CD14-positive monocyte (primary cell): ENCODE measurements around the gene NPAS3. TPM values are rescaled to one million over a fixed set of nuclear protein-coding genes. Genes with fewer than 3 reads are reported as not detected.

Experiments
- DNase-seq, 3 donors: peaks; one replicate each; pipeline ENCODE4 v3.0.0-alpha.2; 2011 to 2022
- H2AFZ ChIP-seq: 2 replicates; pipeline ENCODE4 v1.6.0; 2012; ENCODE audit warnings: mild to moderate bottlenecking, low read depth, low read length, inconsistent platforms; ENCODE audit not compliant: insufficient read depth, poor library complexity, severe bottlenecking
- H3K27ac ChIP-seq, 2 donors: 1 replicate in 1 of 2; 2 replicates in 1 of 2; pipeline ENCODE4 v1.5.1; 2012 to 2013; ENCODE audit warnings: low read length in 2 of 2, control low read depth in 1 of 2, inconsistent platforms in 1 of 2, low read depth in 1 of 2, mild to moderate bottlenecking in 1 of 2
- H3K27me3 ChIP-seq, 2 donors: one replicate each; pipeline versions ENCODE4 v1.6.0 to v1.6.1; 2011 to 2013; ENCODE audit warnings: low read length in 2 of 2; ENCODE audit not compliant: control insufficient read depth in 2 of 2, insufficient read depth in 2 of 2
- H3K36me3 ChIP-seq, 2 donors: replicated peaks in 1 of 2; 1 replicate in 1 of 2; 2 replicates in 1 of 2; pipeline versions ENCODE4 v1.5.1 to v1.6.1; 2012 to 2013; ENCODE audit warnings: low read length in 2 of 2, control low read depth in 1 of 2, inconsistent platforms in 1 of 2, mild to moderate bottlenecking in 1 of 2; ENCODE audit not compliant: insufficient read depth in 2 of 2, control insufficient read depth in 1 of 2
- H3K4me1 ChIP-seq, 2 donors: 1 replicate in 1 of 2; 2 replicates in 1 of 2; pipeline versions ENCODE4 v1.5.1 to v1.6.1; 2012 to 2013; ENCODE audit warnings: low read length in 2 of 2, control low read depth in 1 of 2, inconsistent platforms in 1 of 2, mild to moderate bottlenecking in 1 of 2, moderate library complexity in 1 of 2; ENCODE audit not compliant: insufficient read depth in 2 of 2, control insufficient read depth in 1 of 2
- H3K4me2 ChIP-seq: replicated peaks from 2 replicates; pipeline ENCODE3; 2012; ENCODE audit warnings: low read length, moderate library complexity, mild to moderate bottlenecking; ENCODE audit not compliant: poor library complexity, severe bottlenecking; ENCODE audit errors: extremely low read depth
- H3K4me3 ChIP-seq, 3 experiments: fragments of 200-600 bp in 1 of 3; sonication (generic) in 1 of 3; replicated peaks in 1 of 3; 1 replicate in 2 of 3; 2 replicates in 1 of 3; pipeline ENCODE4 v1.5.1; 2011 to 2013; ENCODE audit warnings: low read length in 3 of 3, mild to moderate bottlenecking in 3 of 3, control low read depth in 2 of 3, low read depth in 2 of 3, inconsistent platforms in 1 of 3, moderate library complexity in 1 of 3
- H3K79me2 ChIP-seq: 2 replicates; pipeline ENCODE4 v1.6.0; 2012; ENCODE audit warnings: mild to moderate bottlenecking, control low read depth, inconsistent platforms, low read length, moderate library complexity; ENCODE audit not compliant: insufficient read depth
- H3K9ac ChIP-seq: 2 replicates; pipeline ENCODE4 v1.6.0; 2017; ENCODE audit warnings: low read length, mild to moderate bottlenecking; ENCODE audit not compliant: insufficient read depth, poor library complexity, severe bottlenecking
- H3K9me3 ChIP-seq, 2 donors: replicated peaks in 1 of 2; 1 replicate in 1 of 2; 2 replicates in 1 of 2; pipeline versions ENCODE4 v1.5.1 to v1.6.1; 2012 to 2013; ENCODE audit warnings: low read length in 2 of 2, control low read depth in 1 of 2; ENCODE audit not compliant: control insufficient read depth in 1 of 2, insufficient read depth in 1 of 2
- H4K20me1 ChIP-seq: 2 replicates; pipeline ENCODE4 v1.6.0; 2012; ENCODE audit warnings: mild to moderate bottlenecking, low read length, control low read depth, moderate library complexity; ENCODE audit not compliant: insufficient read depth
- H3K27ac Mint-ChIP-seq, 7 donors: one replicate each; pipeline ENCODE4 v1.8.0; 2020; ENCODE audit warnings: mild to moderate bottlenecking in 7 of 7, mixed read lengths in 7 of 7, moderate library complexity in 6 of 7, inconsistent platforms in 2 of 7
- H3K27me3 Mint-ChIP-seq, 3 donors: one replicate each; pipeline ENCODE4 v1.8.0; 2021 to 2022; ENCODE audit warnings: low read depth in 3 of 3, mild to moderate bottlenecking in 3 of 3, mixed read lengths in 3 of 3, moderate library complexity in 3 of 3, inconsistent platforms in 1 of 3
- H3K36me3 Mint-ChIP-seq, 2 donors: one replicate each; pipeline ENCODE4 v1.8.0; 2020; ENCODE audit warnings: mixed read lengths in 2 of 2, inconsistent platforms in 1 of 2, mild to moderate bottlenecking in 1 of 2
- H3K4me1 Mint-ChIP-seq: one replicate; pipeline ENCODE4 v1.8.0; 2020; ENCODE audit warnings: mild to moderate bottlenecking, mixed read lengths
- H3K4me3 Mint-ChIP-seq, 2 donors: one replicate each; pipeline ENCODE4 v1.8.0; 2020; ENCODE audit warnings: mild to moderate bottlenecking in 2 of 2, mixed read lengths in 2 of 2, moderate library complexity in 1 of 2
- H3K9me3 Mint-ChIP-seq, 7 donors: one replicate each; pipeline ENCODE4 v1.8.0; 2020 to 2022; ENCODE audit warnings: mixed read lengths in 7 of 7, mild to moderate bottlenecking in 6 of 7, moderate library complexity in 6 of 7, inconsistent platforms in 2 of 7
- CTCF ChIP-seq: fragments of 200-600 bp; IDR thresholded peaks from one replicate; pipeline ENCODE4 v1.8.0; 2022; ENCODE audit warnings: antibody characterized with exemption, mild to moderate bottlenecking
- WGBS: methylation state at CpG from one replicate; pipeline ENCODE4 v1.1.5; 2013; ENCODE audit warnings: missing lambda C conversion rate; ENCODE audit not compliant: insufficient coverage; 5-methylcytosine and 5-hydroxymethylcytosine counted together
- intact Hi-C, 2 donors: fragments of 100-400 bp; cut with micrococcal nuclease; formaldehyde crosslinking; loops; one replicate each; pipeline versions ENCODE4 v1.15.0 to v1.15.1; 2023
- polyA plus RNA-seq, 3 donors: library from polyadenylated mRNA; depleted of rRNA in 1 of 3; unstranded in 2 of 3; stranded (reverse) in 1 of 3; fragments of 300-500 nt in 2 of 3; fragments of >200 nt in 1 of 3; fragmentation: Illumina TruSeq in 2 of 3; gene quantifications; 1 replicate in 2 of 3; 2 replicates in 1 of 3; pipeline ENCODE4 v1.2.3, GENCODE V29; 2012 to 2021

The NPAS3 gene
- polyA plus RNA-seq, 3 donors: not detected

- no peaks in the 10 kb centered on the region for H3K79me2 ChIP-seq
- H3K4me1 Mint-ChIP-seq: no peaks in the 10 kb centered on the region
- H3K4me3 ChIP-seq: no peak overlapping the region
- intact Hi-C loops: no loop called here
- no peaks in the 10 kb centered on the region for H3K27me3 ChIP-seq
- H4K20me1 ChIP-seq: no peaks in the 10 kb centered on the region
- H3K36me3 Mint-ChIP-seq: no peaks in the 10 kb centered on the region
- H3K36me3 ChIP-seq: no peaks in the 10 kb centered on the region
- no peak overlapping the region for H3K9ac ChIP-seq
- no peak for TF ChIP-seq CTCF
- H3K9me3 Mint-ChIP-seq: peaks cover 0 to 13% (median 2%) of the 10 kb centered on the region in 7 donors
- H3K27me3 Mint-ChIP-seq: peaks cover 0 to 3% (median 0%) of the 10 kb centered on the region in 3 donors
- no peak for DNase-seq
- WGBS: 91% methylated on average over 6 of the region's 10 CpGs
- H3K27ac Mint-ChIP-seq: no peak overlapping the region
- no peaks in the 10 kb centered on the region for H3K4me1 ChIP-seq
- no peak overlapping the region for H3K27ac ChIP-seq
- H3K4me2 ChIP-seq: no peak overlapping the region
- H3K4me3 Mint-ChIP-seq: no peak overlapping the region
- H2AFZ ChIP-seq: no peak overlapping the region
- H3K9me3 ChIP-seq: no peaks in the 10 kb centered on the region
Measured at GRCh38 chr14:33350366-33350990, 411.8 kb downstream of the NPAS3 start.

GRCh38 chr14:33352821-33353220 is 414.1 kb downstream of the NPAS3 start:
- intact Hi-C loops: no loop called here
- no peaks in the 10 kb centered on the region for H3K36me3 Mint-ChIP-seq

More at GRCh38 chr14:33352821-33353220, 414.1 kb downstream of the NPAS3 start:
- Mint-ChIP-seq H3K27ac (no peak overlapping the region), H3K4me1 (no peaks in the 10 kb centered on the region), H3K9me3 (peaks cover 0 to 13% (median 2%) of the 10 kb centered on the region in 7 donors), H3K27me3 (peaks cover 0 to 3% (median 0%) of the 10 kb centered on the region in 3 donors), H3K4me3 (no peak overlapping the region)
- H3K4me2 ChIP-seq: no peak overlapping the region
- H3K36me3 ChIP-seq: no peaks in the 10 kb centered on the region
- H3K9ac ChIP-seq: no peak overlapping the region
- no peaks in the 10 kb centered on the region for H3K27me3 ChIP-seq
- H3K9me3 ChIP-seq: no peaks in the 10 kb centered on the region
- no peaks in the 10 kb centered on the region for H3K4me1 ChIP-seq
- no peak for TF ChIP-seq CTCF
- no peaks in the 10 kb centered on the region for H3K79me2 ChIP-seq
- H3K27ac ChIP-seq: no peak overlapping the region
- H3K4me3 ChIP-seq: no peak overlapping the region
- no peaks in the 10 kb centered on the region for H4K20me1 ChIP-seq
- no peak for DNase-seq
- no peak overlapping the region for H2AFZ ChIP-seq
